Testis (tissue), 3 donors: Measurements from ENCODE around the gene ZNF22. TPM values are rescaled to one million over a fixed set of nuclear protein-coding genes. Genes with fewer than 3 reads are reported as not detected.

Experiments used
- DNase-seq: peaks from one replicate; pipeline ENCODE4 v3.0.0-alpha.2; 2019
- H3K27ac ChIP-seq, 2 donors: fragments of 200-600 bp; sonication (generic); one replicate each; pipeline ENCODE4 v1.5.1; 2019
- H3K27me3 ChIP-seq: fragments of 200-600 bp; sonication (generic); one replicate; pipeline ENCODE4 v1.5.1; 2019
- H3K36me3 ChIP-seq: fragments of 200-600 bp; sonication (generic); one replicate; pipeline ENCODE4 v1.5.1; 2017; ENCODE audit warnings: low read depth; ENCODE audit errors: missing control alignments
- H3K4me1 ChIP-seq: fragments of 200-600 bp; sonication (generic); one replicate; pipeline ENCODE4 v1.5.1; 2019
- H3K4me3 ChIP-seq, 2 donors: fragments of 200-600 bp; sonication (generic); one replicate each; pipeline ENCODE4 v1.5.1; 2017 to 2019
- H3K9me3 ChIP-seq: fragments of 200-600 bp; sonication (generic); one replicate; pipeline ENCODE4 v1.5.1; 2017
- POLR2A ChIP-seq: fragments of 450-650 bp; IDR thresholded peaks from one replicate; pipeline ENCODE4 v1.6.1; 2017; ENCODE audit warnings: antibody characterized with exemption, mild to moderate bottlenecking, moderate library complexity
- WGBS, 2 donors: methylation state at CpG; one replicate each; pipeline ENCODE4 v1.1.5; 2018; 5-methylcytosine and 5-hydroxymethylcytosine counted together
- intact Hi-C: fragments of 100-400 bp; cut with DNase I; formaldehyde crosslinking; loops from one replicate; pipeline ENCODE4 v1.15.1; 2023; ENCODE audit warnings: low total_unique reads
- polyA plus RNA-seq: library from polyadenylated mRNA; stranded (reverse); fragments of 350-450 nt; fragmentation: Illumina TruSeq; extraction: RNeasy Lipid Tissue Mini Kit (QIAGEN cat#74804); gene quantifications from one replicate; pipeline ENCODE4 v1.2.3, GENCODE V29; 2014; ENCODE audit warnings: low read depth, low replicate concordance; ENCODE audit not compliant: insufficient read depth
- total RNA-seq, 2 donors: library from RNA; depleted of rRNA; stranded (reverse); fragments of >200 nt; gene quantifications; one replicate each; pipeline ENCODE4 v1.2.3, GENCODE V29; 2016
- TF ChIP-seq, protein P1 (sequence below), 3 experiments: fragments of 450-650 bp in 2 of 3; fragments of 200-600 bp in 1 of 3; sonication (generic) in 1 of 3; IDR thresholded peaks; one replicate each; pipeline ENCODE4 v1.5.1; 2016 to 2019; ENCODE audit warnings: antibody characterized with exemption in 3 of 3, mild to moderate bottlenecking in 2 of 3, moderate library complexity in 1 of 3

The ZNF22 gene
- total and polyA plus RNA-seq, 3 donors from 2014 or later, result 12.6 TPM

DNA sequence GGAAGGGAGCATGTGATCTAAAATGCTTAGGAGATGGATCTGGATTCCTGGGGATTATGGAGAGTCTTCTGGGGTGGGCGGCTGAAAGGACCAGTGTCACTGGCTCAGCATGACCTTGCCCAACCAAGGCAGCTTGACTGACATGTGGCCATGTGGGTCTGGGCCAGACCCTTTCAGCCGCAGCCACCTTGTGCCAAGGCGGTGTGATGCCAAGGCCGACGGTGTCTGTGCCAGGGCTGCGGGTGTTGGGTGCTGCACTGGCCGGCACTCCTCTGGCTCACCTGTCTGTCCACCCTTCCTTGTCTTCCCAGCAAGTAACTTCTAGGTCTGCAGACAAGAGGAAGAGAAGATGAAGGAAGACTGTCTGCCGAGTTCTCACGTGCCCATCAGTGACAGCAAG is 30.9 kb upstream of the ZNF22 start:
- WGBS, 2 donors, result 86 to 96% methylated on average over 6 to 9 of the region's 9 CpGs
- intact Hi-C loops, result no loop called here
- Histone ChIP-seq H3K27ac (no peak overlapping the region), H3K36me3 (no peaks in the 10 kb centered on the region), H3K9me3 (no peaks in the 10 kb centered on the region), H3K27me3 (no peaks in the 10 kb centered on the region), H3K4me3 (no peak overlapping the region), H3K4me1 (peaks cover 37% of the 10 kb centered on the region)
- TF ChIP-seq, protein P1, sequence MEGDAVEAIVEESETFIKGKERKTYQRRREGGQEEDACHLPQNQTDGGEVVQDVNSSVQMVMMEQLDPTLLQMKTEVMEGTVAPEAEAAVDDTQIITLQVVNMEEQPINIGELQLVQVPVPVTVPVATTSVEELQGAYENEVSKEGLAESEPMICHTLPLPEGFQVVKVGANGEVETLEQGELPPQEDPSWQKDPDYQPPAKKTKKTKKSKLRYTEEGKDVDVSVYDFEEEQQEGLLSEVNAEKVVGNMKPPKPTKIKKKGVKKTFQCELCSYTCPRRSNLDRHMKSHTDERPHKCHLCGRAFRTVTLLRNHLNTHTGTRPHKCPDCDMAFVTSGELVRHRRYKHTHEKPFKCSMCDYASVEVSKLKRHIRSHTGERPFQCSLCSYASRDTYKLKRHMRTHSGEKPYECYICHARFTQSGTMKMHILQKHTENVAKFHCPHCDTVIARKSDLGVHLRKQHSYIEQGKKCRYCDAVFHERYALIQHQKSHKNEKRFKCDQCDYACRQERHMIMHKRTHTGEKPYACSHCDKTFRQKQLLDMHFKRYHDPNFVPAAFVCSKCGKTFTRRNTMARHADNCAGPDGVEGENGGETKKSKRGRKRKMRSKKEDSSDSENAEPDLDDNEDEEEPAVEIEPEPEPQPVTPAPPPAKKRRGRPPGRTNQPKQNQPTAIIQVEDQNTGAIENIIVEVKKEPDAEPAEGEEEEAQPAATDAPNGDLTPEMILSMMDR (IDR thresholded peaks at IDR 0.05), result no peak
- TF ChIP-seq POLR2A, result no peak
- no peak for DNase-seq

DNA sequence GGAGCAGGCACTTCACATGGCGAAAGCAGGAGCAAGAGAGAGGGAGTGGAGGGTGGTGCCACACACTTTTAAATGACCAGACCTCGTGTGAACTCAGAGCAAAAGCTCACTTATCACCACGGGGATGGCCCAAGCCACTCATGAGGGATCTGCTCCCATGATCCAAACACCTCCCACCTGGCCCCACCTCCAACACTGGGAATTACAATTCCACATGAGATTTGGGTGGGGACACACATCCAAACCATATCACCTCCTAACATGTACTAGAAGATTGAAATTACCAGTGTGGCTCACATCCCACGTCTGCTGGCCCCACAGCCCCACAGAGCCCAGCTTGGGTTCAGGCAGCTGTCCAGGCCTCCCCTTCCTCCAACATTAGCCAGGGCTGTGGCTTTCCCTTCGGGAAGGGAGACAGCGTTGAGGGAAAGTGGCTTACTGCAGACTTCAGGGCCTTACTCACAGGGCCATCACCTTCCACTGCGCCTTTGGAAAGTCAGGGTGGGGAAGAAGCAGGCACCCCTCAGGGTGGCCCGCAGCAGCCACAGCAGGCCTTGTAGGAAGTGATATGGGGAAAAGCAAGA is 29.8 kb upstream of the ZNF22 start:
- WGBS, 2 donors, result 85 to 92% methylated on average over 8 of the region's 8 CpGs
- peaks cover 35% of the 10 kb centered on the region for H3K4me1 ChIP-seq
- H3K9me3 ChIP-seq, result no peaks in the 10 kb centered on the region
- TF ChIP-seq POLR2A, result no peak
- TF ChIP-seq, protein P1 (IDR thresholded peaks at IDR 0.05), result no peak
- H3K36me3 ChIP-seq, result no peaks in the 10 kb centered on the region
- intact Hi-C loops, result no loop called here
- H3K27me3 ChIP-seq, result no peaks in the 10 kb centered on the region
- H3K27ac ChIP-seq, result no peak overlapping the region
- DNase-seq, result no peak
- no peak overlapping the region for H3K4me3 ChIP-seq

DNA sequence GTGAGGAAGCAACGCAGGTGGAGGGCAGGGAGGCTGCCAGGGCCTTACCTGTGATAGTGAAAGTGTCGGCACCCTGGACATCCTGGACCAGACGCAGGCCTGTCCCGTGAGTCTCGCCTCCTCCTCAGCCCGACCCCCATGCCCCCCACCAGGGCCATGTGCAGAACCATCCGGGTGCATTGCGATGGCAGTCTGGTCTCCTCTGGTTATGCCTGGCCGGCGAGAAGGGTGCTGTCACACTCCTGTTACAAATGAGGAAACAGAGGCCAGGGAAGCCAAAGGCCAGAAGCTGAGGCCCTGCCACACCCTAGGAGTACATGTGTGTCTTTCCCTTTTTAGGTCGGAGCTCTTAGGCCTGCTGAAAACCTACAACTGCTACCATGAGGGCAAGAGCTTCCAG is 29.3 kb upstream of the ZNF22 start:
- Histone ChIP-seq H3K4me1 (peaks cover 36% of the 10 kb centered on the region), H3K27ac (no peak overlapping the region), H3K36me3 (no peaks in the 10 kb centered on the region), H3K27me3 (no peaks in the 10 kb centered on the region), H3K4me3 (no peak overlapping the region), H3K9me3 (no peaks in the 10 kb centered on the region)
- intact Hi-C loops, result no loop called here
- TF ChIP-seq, protein P1 (IDR thresholded peaks at IDR 0.05), result no peak
- 89 to 91% methylated on average over 4 to 11 of the region's 11 CpGs for WGBS, 2 donors
- no peak for DNase-seq

DNA sequence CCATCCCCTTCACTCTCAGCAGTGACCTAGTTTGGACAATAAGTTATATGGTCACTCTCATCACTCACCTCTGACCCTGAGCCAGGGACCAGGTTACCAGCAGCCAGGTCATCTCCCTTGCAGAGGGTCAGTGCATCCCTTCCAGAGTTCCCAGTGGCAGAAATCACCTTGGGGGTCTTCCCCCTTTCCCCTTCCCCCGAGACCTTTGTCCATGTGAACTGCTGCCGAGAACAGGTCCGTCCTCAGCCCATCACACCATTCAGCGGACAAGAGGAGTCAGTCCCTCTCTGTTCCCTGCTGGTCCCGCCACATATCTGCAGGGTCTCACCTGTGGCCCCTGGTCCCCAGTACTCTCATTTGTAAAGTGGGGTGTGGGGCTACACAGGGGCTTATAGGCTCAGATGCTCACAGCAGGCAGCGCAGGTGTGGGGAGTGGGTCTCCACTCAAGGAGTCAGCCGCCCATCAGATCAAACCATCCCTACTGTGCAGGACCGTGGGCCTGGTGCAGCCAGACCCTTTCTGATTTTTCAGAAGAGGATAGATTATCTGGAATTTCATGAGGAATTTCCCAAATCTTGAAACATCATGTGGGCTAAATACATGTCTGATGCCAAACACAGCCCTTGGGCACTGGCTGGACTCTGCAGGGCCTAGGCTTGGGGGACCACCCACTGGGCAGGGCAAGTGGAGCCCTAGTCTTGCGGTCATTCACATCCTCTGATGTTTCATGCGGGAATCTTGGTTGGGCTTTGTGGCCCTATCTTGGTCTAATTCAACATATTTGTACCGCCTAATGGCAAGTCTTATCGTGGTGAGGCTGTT is 28.6 kb upstream of the ZNF22 start:
- no peak overlapping the region for H3K27ac ChIP-seq
- WGBS, 2 donors, result 97% methylated on average over 11 to 12 of the region's 12 CpGs
- DNase-seq, result no peak

More for the DNA sequence above, 28.6 kb upstream of the ZNF22 start:
- intact Hi-C loops, result no loop called here
- TF ChIP-seq POLR2A, result no peak
- TF ChIP-seq, protein P1 (IDR thresholded peaks at IDR 0.05), result no peak
- Histone ChIP-seq H3K4me1 (peaks cover 34% of the 10 kb centered on the region), H3K9me3 (no peaks in the 10 kb centered on the region), H3K4me3 (no peak overlapping the region), H3K36me3 (no peaks in the 10 kb centered on the region), H3K27me3 (no peaks in the 10 kb centered on the region)
